Measurements from ENCODE around the gene PRR11.

GRCh38 chr17:59106463-59107305 is 48.9 kb upstream of the PRR11 start, which contains the start of gene TRIM37:
- TF ChIP-seq, protein P1, sequence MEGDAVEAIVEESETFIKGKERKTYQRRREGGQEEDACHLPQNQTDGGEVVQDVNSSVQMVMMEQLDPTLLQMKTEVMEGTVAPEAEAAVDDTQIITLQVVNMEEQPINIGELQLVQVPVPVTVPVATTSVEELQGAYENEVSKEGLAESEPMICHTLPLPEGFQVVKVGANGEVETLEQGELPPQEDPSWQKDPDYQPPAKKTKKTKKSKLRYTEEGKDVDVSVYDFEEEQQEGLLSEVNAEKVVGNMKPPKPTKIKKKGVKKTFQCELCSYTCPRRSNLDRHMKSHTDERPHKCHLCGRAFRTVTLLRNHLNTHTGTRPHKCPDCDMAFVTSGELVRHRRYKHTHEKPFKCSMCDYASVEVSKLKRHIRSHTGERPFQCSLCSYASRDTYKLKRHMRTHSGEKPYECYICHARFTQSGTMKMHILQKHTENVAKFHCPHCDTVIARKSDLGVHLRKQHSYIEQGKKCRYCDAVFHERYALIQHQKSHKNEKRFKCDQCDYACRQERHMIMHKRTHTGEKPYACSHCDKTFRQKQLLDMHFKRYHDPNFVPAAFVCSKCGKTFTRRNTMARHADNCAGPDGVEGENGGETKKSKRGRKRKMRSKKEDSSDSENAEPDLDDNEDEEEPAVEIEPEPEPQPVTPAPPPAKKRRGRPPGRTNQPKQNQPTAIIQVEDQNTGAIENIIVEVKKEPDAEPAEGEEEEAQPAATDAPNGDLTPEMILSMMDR (conservative IDR thresholded peaks at IDR 0.05) = no peak
- TF ChIP-seq EZH2 (IDR thresholded peaks at IDR 0.05; ENCODE audit: low read depth) = no peak
